T-helper 2 cell treated with Interferon-gamma antibody and Interleukin-4, amounts not matched to agents 5 μg/mL and 100 μg/mL, for 36 hours (primary cell): ENCODE data around the gene TMPRSS11A.

Source experiments
- DNase-seq: peaks from one replicate; pipeline ENCODE4 v3.0.0; 2021; ENCODE audit warnings: low spot score
- H3K27ac Mint-ChIP-seq: one replicate; pipeline ENCODE4 v1.8.0; 2021; ENCODE audit warnings: mild to moderate bottlenecking, mixed read lengths
- H3K27me3 Mint-ChIP-seq: one replicate; pipeline ENCODE4 v1.8.0; 2021; ENCODE audit warnings: low read depth, mixed read lengths
- H3K36me3 Mint-ChIP-seq: one replicate; pipeline ENCODE4 v1.8.0; 2021; ENCODE audit warnings: low read depth, mixed read lengths
- H3K4me1 Mint-ChIP-seq: one replicate; pipeline ENCODE4 v1.8.0; 2021; ENCODE audit warnings: low read depth, mixed read lengths
- H3K4me3 Mint-ChIP-seq: one replicate; pipeline ENCODE4 v1.8.0; 2022; ENCODE audit warnings: mild to moderate bottlenecking, moderate library complexity, mixed read lengths
- H3K9me3 Mint-ChIP-seq: one replicate; pipeline ENCODE4 v1.8.0; 2021; ENCODE audit warnings: mixed read lengths

Gene TMPRSS11A, protein sequence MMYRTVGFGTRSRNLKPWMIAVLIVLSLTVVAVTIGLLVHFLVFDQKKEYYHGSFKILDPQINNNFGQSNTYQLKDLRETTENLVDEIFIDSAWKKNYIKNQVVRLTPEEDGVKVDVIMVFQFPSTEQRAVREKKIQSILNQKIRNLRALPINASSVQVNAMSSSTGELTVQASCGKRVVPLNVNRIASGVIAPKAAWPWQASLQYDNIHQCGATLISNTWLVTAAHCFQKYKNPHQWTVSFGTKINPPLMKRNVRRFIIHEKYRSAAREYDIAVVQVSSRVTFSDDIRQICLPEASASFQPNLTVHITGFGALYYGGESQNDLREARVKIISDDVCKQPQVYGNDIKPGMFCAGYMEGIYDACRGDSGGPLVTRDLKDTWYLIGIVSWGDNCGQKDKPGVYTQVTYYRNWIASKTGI

DNA sequence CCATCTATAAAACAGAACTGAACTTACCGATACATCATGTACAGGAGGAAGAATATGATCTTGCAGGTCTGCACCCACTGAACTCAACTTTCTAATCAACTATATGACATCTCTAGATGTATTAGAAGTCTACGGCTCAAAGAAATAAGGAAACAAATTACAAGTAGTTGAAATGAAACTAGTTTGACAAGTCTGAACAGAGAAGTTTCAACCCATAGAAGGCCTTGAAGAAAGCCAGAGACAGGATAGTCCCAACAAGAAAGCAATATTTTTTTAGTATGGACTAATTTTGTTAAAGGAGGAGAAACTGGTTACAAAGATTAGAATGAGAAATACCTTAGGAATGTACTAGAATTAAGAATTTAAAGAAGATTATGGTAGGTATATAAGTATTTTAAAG, at the start of gene TMPRSS11A:
Gene TMPRSS11A, minus strand, starts transcription at position 138 of the 400 bp plus-strand sequence. Its CDS starts 100 bp downstream, at position 38.
- Mint-ChIP-seq H3K36me3 (no peaks in the 10 kb centered on the region), H3K4me1 (no peaks in the 10 kb centered on the region), H3K27ac (no peak within 1 kb of the TSS), H3K27me3 (no peaks in the 10 kb centered on the region), H3K4me3 (no peak within 1 kb of the TSS), H3K9me3 (no peaks in the 10 kb centered on the region)
- DNase-seq: no peak

DNA sequence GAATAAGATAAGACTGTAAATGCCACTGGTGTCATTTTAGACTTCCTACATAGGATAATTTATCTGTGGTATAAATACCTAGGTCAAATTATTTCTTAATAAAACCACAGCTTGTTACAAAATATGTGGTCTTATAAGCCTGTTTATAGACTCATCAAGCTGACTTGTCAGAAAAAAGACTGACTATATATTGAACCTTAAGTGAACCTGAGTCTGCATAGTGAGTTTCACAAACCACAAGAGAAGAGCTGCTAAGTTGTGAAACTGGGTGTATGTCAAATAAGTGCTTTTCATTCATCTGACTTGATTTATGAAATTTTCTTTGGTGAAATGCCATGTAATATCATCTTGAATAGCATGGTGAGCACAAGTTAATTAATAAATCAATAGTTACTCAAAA, 48.4 kb upstream of the TMPRSS11A start:
- H3K36me3 Mint-ChIP-seq: no peaks in the 10 kb centered on the region
- DNase-seq: no peak
- no peak overlapping the region for H3K4me3 Mint-ChIP-seq
- H3K9me3 Mint-ChIP-seq: no peaks in the 10 kb centered on the region
- H3K4me1 Mint-ChIP-seq: no peaks in the 10 kb centered on the region
- no peak overlapping the region for H3K27ac Mint-ChIP-seq
- no peaks in the 10 kb centered on the region for H3K27me3 Mint-ChIP-seq

DNA sequence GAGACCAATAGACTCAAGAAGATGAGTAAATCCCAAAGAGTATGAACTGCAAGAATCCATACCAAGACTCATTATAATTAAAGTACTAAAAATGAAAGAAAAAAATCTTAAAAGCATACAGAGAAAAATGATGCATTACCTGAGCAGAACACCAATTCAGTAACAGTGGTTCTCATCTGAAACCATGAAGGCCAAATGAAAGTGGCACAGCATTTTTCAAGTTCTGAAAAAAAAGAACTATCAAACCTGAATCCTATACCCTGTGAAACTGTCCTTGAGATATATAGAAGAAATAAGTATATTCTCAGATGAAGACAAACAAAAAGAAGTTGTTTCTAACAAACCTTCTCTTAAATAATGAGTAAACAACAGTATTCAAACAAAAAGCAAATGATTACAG, 39.6 kb upstream of the TMPRSS11A start:
- no peak for DNase-seq
- Mint-ChIP-seq H3K9me3 (peaks cover 4% of the 10 kb centered on the region), H3K27ac (no peak overlapping the region), H3K36me3 (no peaks in the 10 kb centered on the region), H3K4me3 (no peak overlapping the region), H3K4me1 (no peaks in the 10 kb centered on the region), H3K27me3 (peaks cover 5% of the 10 kb centered on the region)

DNA sequence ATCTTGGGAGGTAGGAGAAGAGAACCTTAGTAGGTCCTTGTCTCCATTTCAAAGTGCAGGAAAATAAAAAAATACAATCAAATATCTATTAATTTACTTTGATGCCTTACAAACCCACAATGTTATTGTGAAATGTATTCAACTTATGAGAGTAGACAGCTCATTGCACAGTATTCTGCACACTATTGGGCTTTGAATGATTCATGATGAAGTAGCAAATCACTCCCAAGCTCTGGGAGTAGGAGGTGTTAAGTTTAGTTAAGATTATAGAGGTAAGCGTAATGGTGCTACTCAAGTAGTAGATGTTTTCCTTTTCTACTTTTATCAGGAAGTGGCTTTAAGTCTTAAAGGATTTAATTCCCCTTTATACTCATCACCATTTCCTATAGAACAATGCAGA, 32.8 kb upstream of the TMPRSS11A start:
- peaks cover 2% of the 10 kb centered on the region for H3K4me1 Mint-ChIP-seq

DNA sequence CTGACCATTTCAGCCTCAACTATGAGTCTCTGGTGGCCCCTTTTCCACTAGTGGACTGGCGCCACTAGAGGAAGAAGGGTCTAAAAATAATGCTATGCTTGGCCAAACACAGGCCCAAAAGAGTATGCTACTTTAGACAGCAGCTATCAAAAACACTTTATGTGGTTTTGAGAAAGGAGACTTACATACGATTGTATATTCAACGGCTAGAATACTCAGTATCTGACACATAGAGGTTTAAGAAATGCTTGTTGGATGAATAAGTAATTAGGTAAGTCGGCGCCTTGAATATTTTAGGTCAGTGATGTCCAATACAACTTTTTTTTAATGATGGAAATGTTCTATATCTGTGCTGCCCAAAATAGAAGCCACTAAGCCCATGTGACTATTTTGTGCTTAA, 25.7 kb upstream of the TMPRSS11A start:
- H3K27me3 Mint-ChIP-seq: peaks cover 6% of the 10 kb centered on the region
- no peak overlapping the region for H3K27ac Mint-ChIP-seq

More for the DNA sequence above, 32.8 kb upstream of the TMPRSS11A start:
- Mint-ChIP-seq H3K27me3 (peaks cover 12% of the 10 kb centered on the region), H3K9me3 (no peaks in the 10 kb centered on the region), H3K36me3 (no peaks in the 10 kb centered on the region), H3K27ac (no peak overlapping the region), H3K4me3 (no peak overlapping the region)
- DNase-seq: no peak

DNA sequence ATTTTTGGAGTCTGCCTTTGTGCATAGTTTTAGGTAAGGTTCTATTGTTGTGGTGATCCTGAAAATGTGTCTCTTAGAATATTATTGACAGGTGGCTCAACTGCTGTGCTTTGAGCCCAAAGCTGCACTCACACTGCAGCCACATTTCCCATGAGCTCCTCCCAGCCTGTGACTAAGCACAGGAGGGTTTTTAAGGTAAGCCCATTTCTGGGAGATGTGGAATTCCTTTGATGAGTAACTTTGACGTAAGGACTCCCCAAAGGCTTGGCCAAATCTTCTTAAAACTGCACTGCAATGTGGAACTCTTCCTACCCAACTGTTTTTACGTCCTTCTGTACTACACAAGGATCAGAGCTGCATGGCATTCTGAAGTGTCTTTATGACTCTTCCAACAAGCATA, 20.0 kb upstream of the TMPRSS11A start:
- no peak for DNase-seq
- Mint-ChIP-seq H3K4me1 (no peaks in the 10 kb centered on the region), H3K27me3 (peaks cover 3% of the 10 kb centered on the region), H3K27ac (no peak overlapping the region), H3K36me3 (no peaks in the 10 kb centered on the region), H3K9me3 (no peaks in the 10 kb centered on the region), H3K4me3 (no peak overlapping the region)

More for the DNA sequence above, 25.7 kb upstream of the TMPRSS11A start:
- DNase-seq: no peak
- no peak overlapping the region for H3K4me3 Mint-ChIP-seq
- H3K36me3 Mint-ChIP-seq: no peaks in the 10 kb centered on the region
- H3K4me1 Mint-ChIP-seq: peaks cover 7% of the 10 kb centered on the region
- no peaks in the 10 kb centered on the region for H3K9me3 Mint-ChIP-seq

DNA sequence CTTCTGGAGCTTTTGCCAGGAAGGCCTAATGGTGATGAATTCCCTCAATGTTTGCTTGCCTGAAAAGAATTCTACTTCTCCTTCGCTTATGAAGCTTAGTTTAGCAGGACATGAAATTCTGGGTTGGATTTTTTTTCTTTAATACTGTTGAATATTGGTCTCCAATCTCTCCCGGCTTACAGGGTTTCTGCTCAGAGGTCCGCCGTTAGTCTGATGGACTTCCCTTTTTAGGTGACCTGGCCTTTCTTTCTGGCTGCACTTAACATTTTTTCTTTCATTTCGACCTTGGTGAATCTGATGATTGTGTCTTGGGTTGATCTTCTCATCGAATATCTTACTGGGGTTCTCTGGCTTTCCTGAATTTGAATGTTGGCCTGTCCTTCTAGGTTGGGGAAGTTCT, 17.2 kb upstream of the TMPRSS11A start:
- H3K9me3 Mint-ChIP-seq: peaks cover 2% of the 10 kb centered on the region
- DNase-seq: no peak
- no peaks in the 10 kb centered on the region for H3K36me3 Mint-ChIP-seq
- H3K27ac Mint-ChIP-seq: no peak overlapping the region
- H3K27me3 Mint-ChIP-seq: peaks cover 3% of the 10 kb centered on the region
- no peaks in the 10 kb centered on the region for H3K4me1 Mint-ChIP-seq
- no peak overlapping the region for H3K4me3 Mint-ChIP-seq

DNA sequence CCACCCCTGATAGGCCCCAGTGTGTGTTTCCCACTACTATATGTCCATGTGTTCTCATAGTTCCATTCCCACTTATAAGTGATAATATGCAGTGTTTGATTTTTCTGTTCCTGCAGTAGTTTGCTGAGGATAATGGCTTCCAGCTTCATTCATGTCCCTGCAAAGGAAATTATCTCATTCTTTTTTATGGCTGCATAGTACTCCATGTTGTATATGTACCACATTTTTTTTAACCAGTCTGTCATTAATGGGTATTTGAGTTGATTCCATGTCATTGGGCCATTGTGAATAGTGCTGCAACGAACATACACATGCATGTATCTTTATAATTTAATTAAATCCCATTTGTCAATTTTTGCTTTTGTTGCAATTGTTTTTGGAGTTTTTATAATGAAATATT, 10.3 kb upstream of the TMPRSS11A start:
- Mint-ChIP-seq H3K36me3 (no peaks in the 10 kb centered on the region), H3K4me1 (no peaks in the 10 kb centered on the region), H3K27ac (no peak overlapping the region), H3K27me3 (no peaks in the 10 kb centered on the region), H3K4me3 (no peak overlapping the region), H3K9me3 (peaks cover 15% of the 10 kb centered on the region)
- no peak for DNase-seq

DNA sequence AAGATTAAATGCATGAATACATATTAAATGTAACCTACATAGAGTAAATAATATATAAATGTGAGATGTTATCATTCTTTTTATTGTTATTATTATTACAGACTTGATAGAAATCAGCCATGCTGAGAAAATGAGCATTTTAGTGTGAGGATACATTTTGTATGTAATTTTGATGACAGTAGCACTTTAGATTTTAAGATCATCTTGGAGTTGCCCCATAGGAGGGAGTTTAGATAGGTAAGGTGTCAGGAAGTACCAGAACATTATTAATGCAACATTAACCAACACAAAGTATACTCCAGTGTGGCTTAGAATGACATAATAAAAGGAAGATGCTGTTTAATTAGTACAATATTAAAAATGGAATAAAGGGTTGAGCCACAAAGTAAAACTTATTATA, 8.4 kb downstream of the TMPRSS11A start:
- no peak overlapping the region for H3K4me3 Mint-ChIP-seq

DNA sequence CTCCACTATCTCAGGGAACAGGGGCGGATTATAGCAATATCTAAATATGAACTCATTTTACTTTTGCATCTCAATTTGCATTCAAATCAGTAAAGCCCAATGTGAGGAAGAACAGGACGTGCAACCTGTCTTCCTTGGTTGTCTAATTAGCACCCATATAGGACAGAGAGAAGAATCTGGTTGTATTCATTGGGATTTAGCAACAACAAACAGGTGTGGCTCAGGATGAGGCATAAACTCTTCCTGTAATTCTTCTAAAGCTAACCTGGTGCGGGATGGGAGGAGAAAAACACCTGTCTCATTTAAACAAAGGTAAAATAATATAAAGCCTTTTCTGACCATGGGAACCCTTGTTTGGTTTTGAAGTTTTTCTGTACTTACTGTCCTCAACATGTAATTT, 22.2 kb downstream of the TMPRSS11A start:
- DNase-seq: no peak
- no peaks in the 10 kb centered on the region for H3K36me3 Mint-ChIP-seq
- H3K27ac Mint-ChIP-seq: no peak overlapping the region
- no peaks in the 10 kb centered on the region for H3K9me3 Mint-ChIP-seq
- no peaks in the 10 kb centered on the region for H3K4me1 Mint-ChIP-seq
- H3K27me3 Mint-ChIP-seq: peaks cover 3% of the 10 kb centered on the region
- H3K4me3 Mint-ChIP-seq: no peak overlapping the region

More for the DNA sequence above, 8.4 kb downstream of the TMPRSS11A start:
- no peaks in the 10 kb centered on the region for H3K36me3 Mint-ChIP-seq
- H3K27ac Mint-ChIP-seq: no peak overlapping the region
- no peaks in the 10 kb centered on the region for H3K27me3 Mint-ChIP-seq
- H3K9me3 Mint-ChIP-seq: no peaks in the 10 kb centered on the region
- no peaks in the 10 kb centered on the region for H3K4me1 Mint-ChIP-seq
- no peak for DNase-seq

DNA sequence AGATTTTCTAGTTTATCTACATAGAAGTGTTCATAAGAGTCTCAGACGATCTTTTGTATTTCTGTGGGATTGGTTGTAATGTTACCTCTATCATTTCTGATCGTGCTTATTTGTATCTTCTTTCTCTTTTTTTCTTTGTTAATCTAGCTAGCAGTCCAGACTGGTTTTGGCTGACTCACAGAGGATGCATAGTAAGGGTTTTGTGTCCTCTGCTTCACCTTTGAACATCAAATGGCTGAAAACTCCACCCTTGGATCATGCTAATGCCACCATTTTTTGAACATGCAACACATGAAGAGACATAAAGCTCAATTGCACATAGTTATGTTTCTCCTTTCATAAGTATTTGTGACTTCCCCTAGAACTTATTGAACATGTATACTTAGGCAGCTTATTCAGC, 22.8 kb downstream of the TMPRSS11A start:
- peaks cover 3% of the 10 kb centered on the region for H3K27me3 Mint-ChIP-seq
- H3K36me3 Mint-ChIP-seq: no peaks in the 10 kb centered on the region
- H3K27ac Mint-ChIP-seq: no peak overlapping the region
- DNase-seq: no peak
- no peaks in the 10 kb centered on the region for H3K9me3 Mint-ChIP-seq
- no peak overlapping the region for H3K4me3 Mint-ChIP-seq
- H3K4me1 Mint-ChIP-seq: no peaks in the 10 kb centered on the region

DNA sequence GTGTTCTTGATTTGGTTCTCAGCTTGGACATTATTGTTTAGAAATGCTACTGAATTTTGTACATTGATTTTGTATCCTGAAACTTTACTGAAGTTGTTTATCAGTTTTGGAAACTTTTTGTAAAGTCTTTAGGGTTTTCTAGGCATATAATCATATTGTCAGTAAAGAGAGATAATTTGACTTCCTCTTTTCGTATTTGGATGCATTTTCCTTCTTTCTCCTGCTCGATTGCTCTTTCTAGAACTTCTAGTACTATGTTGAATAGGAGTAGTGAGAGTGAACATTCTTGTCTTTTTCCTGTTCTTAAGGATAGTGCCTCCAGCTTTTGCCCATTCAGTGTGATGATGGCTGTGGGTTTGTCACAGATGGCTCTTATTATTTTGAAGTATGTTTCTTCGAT, 24.1 kb downstream of the TMPRSS11A start:
- Mint-ChIP-seq H3K9me3 (no peaks in the 10 kb centered on the region), H3K4me3 (no peak overlapping the region), H3K36me3 (no peaks in the 10 kb centered on the region), H3K27ac (no peak overlapping the region), H3K27me3 (peaks cover 3% of the 10 kb centered on the region), H3K4me1 (no peaks in the 10 kb centered on the region)
- no peak for DNase-seq

DNA sequence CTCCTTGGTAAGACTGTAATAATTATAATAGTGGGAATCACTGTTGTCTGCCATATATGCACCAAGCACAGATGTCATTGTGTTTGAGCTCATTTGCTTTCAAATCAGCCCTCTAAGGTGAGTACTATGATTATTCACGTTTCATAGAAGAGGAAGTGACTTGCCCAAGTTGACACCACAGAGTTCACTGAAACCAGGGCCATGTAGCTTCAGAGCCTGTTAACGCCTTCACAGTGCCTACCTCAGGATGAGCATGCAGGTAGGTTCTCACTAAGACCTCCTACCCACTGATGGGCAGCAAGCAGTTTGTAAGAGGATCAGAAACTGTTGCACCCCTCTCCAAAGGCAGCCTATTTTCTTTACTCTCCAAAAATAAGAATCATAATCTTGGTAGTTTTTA, 27.4 kb downstream of the TMPRSS11A start:
- Mint-ChIP-seq H3K36me3 (no peaks in the 10 kb centered on the region), H3K27ac (no peak overlapping the region), H3K27me3 (peaks cover 3% of the 10 kb centered on the region), H3K9me3 (no peaks in the 10 kb centered on the region), H3K4me3 (no peak overlapping the region), H3K4me1 (no peaks in the 10 kb centered on the region)
- no peak for DNase-seq

DNA sequence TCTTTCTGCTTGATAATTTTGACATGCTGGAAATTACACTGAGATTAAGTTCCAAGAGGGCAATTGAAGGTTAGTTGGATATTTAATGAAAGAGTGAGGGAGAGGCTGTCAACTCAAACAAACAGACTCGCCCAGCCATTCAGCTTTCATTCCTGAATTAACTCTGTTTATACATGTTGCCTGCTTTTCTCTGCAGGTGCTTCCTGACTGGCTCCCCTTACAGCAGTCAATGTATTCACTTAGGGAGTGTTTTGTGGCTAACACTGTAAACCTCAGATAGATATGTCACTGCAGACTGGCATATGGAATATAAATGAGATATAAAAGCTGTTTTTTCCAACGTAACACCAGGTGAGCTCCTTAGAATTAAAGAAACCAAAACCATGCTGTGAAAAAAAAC, 28.7 kb downstream of the TMPRSS11A start:
- Mint-ChIP-seq H3K9me3 (no peaks in the 10 kb centered on the region), H3K4me3 (no peak overlapping the region), H3K36me3 (no peaks in the 10 kb centered on the region), H3K27ac (no peak overlapping the region), H3K4me1 (no peaks in the 10 kb centered on the region), H3K27me3 (peaks cover 6% of the 10 kb centered on the region)
- no peak for DNase-seq

DNA sequence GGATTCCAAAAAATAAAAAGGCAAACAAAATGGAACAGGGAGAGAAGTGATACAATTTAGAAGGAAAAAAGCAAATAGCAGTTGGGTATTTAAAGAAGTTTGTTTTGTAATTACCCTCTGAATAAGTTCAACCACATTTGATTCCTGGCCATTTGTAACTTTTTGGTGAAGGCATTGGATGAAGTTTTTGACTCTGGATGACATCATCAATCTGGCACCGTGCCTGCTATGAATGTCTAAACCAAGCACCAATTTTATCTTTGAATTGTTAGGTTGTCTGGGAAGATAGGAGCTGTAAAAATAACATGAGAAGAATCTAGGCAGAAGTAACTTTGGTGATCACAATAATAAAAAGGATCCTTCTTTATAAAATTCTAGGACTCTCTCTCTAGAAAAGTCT, 29.5 kb downstream of the TMPRSS11A start:
- Mint-ChIP-seq H3K36me3 (no peaks in the 10 kb centered on the region), H3K4me1 (no peaks in the 10 kb centered on the region), H3K27me3 (peaks cover 6% of the 10 kb centered on the region), H3K9me3 (no peaks in the 10 kb centered on the region), H3K4me3 (no peak overlapping the region), H3K27ac (no peak overlapping the region)
- DNase-seq: no peak
